Measurements from ENCODE around the gene DMD. TPM values are rescaled to one million over a fixed set of nuclear protein-coding genes. Genes with fewer than 3 reads are reported as not detected.
"Not testable (repeated sequence)": the region's sequence is repeated elsewhere in the genome, so short reads cannot be mapped to it uniquely, and the experiment has no call there.

DMD gene
- total RNA-seq, 2 donors from 2014 or later: 10.0 to 28.8 TPM

DNA sequence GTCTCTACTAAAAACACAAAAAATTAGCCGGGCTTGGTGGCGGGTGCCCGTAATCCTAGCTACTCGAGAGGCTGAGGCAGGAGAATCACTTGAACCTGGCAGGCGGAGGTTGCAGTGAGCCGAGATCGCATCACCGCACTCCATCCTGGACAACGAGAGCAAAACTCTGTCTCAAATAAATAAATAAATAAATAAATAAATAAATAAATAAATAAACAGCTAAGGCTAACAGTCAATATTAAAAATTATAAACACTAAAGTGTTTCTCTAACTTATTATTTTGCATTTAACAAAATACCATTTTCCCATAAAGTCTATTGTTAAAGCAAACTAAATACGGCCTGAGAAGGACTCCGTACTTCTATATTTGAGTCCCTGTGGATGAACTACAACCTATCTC lies 137.7 kb downstream of the DMD start:
- ATAC-seq; DNase-seq; intact Hi-C loops (cut with DNase I, micrococcal nuclease): not testable (repeated sequence)

DNA sequence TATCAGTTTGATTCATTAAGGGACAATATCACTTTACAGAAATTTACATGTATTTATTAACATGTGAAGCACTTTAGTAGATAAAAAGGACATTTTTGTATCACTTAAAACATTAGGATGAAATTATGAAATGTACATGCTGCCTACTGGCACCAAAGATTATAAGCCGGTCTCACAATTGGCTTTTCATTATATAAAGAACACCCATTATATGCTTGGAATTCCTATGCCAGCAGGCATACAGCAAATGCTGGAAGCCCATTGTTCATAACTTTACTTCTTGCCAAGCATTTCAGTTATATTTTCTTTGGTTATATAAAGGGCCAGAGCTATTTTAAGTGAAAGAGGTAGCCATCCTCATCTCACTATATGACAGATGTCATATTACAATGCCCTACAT lies 145.9 kb downstream of the DMD start:
- ATAC-seq: no peak
- intact Hi-C loops (cut with DNase I, micrococcal nuclease): no loop called here
- DNase-seq: no peak

DNA sequence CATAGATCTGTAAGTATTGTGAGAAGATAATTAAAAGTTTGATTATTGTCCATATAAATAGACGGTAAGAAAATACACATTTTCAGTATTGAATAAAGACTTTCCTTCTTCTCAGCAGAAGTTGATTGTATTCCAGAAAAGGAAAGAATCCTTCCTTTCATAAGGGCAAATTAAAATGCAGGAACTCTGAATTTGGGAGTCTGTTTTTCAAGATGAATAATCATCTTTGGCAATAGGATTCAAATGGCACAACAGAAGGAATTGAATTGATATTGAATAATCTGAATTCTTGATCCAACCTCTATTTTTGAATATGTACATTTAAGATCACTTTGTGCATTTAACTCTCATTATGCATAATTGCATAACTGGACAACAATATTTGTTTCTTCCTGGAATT lies 149.3 kb downstream of the DMD start:
- ATAC-seq: no peak

DNA sequence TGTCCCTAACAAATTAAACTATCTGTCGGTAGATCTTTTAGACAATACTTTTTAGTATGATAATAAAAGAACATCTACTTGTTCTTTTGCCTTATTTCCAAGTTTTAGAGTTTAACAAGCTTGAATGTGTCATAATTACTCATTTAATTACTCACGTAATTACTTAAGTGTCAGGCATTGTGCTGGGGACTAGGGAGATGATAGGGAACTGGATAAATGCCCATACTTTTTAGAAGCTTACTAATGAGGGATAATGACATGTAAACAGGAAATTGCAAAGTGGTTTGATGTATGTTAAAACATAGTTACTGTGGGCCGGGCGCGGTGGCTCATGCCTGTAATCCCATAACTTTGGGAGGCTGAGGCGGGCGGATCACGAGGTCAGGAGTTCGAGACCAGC lies 158.3 kb downstream of the DMD start:
- DNase-seq: no peak
- no peak for ATAC-seq
- intact Hi-C loops (cut with DNase I, micrococcal nuclease): no loop called here

More for the DNA sequence above, 149.3 kb downstream of the DMD start:
- no peak for DNase-seq
- intact Hi-C loops (cut with DNase I, micrococcal nuclease): no loop called here

DNA sequence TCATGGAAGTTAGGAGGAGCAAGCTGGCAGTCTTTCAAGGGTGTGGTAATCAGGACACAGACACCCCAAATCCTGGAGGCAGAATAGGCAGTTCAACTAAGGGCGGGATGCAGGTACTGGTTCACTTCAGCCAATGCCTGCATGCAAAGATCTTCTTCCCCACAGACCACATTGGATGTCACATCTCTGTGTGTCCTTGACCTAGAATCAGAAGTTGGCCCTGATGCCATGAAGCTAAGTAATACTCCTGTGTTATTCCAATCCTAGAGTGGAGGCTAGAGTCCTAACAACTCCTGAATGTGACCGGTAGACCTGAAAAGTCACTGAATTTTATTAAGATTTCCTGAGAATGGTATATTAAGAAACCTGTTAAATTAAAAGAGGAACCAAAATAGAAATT lies 165.5 kb downstream of the DMD start:
- intact Hi-C loops (cut with DNase I, micrococcal nuclease): no loop called here
- ATAC-seq: no peak
- no peak for DNase-seq

DNA sequence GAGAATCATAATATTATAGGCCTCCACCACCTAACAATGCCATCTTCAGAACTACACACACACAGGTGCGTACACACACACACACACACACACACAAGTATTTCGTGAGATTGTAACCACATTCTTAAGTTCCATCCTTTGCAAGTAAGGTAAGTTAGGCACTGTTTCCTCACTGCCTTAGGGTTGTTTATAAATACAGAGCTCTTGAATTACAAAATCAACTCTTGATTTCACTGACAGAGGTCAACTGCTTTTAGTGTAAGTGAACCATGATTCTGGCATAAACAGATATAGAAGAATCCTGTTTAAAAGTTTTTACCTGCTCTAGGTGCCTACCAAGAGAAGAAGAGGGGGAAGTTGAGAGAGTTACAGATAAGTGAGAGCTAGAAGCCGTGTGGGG lies 166.1 kb downstream of the DMD start:
- intact Hi-C loops (cut with DNase I, micrococcal nuclease): no loop called here
- no peak for DNase-seq
- ATAC-seq: no peak

DNA sequence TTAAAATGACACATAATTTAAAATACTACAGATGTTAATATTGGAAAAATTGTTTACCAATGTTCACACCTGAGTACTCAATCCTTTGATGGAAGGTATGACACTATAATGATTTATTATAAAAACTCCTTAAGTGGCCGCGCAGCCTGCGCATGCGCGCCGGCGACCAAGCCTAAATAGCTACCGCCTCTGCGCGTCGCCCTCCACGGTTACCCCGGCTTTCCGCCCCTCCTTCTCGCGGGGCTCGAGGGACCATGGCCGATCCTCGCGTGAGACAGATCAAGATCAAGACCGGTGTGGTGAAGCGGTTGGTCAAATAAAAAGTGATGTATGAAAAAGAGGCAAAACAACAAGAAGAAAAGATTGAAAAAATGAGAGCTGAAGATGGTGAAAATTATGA lies 170.2 kb downstream of the DMD start:
- intact Hi-C loops (cut with DNase I, micrococcal nuclease): no loop called here
- no peak for ATAC-seq

DNA sequence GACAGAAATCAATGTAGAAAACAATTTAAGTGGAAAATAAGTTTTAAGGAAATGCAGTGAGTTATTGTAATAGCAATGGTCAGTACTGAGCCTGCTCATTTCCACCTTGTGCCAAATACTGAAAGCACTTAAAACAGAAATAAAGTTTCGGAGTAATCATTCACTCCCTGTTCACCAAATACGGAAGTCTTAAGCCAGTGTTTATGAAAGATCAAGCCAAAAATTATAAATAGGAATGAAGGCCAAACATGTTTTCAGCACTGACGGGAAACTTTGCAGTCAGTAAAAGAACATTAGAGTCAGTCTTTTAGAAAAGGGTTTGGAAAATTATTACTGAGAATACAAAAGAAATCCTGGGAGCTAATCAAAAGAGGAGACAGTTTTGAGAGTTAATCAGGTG lies 178.6 kb downstream of the DMD start:
- intact Hi-C loops (cut with DNase I, micrococcal nuclease): no loop called here
- ATAC-seq (no peak), DNase-seq (no peak)

More for the DNA sequence above, 170.2 kb downstream of the DMD start:
- DNase-seq: no peak

DNA sequence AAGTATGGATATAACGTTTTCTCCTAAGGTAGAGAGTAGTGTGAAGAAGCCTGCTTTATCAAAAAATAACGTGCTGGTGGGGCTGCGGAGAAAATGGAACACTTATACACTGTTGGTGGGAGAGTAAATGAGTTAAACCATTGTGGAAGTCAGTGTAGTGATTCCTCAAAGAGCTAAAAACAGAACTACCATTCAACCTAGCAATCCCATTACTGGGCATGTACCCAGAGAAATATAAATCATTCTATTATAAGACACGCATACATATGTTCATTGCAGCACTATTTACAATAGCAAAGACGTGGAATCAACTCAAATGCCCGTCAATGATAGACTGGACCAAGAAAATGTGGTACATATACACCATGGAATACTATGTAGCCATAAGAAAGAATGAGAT lies 196.4 kb downstream of the DMD start:
- intact Hi-C loops (cut with DNase I, micrococcal nuclease): no loop called here
- DNase-seq (no peak), ATAC-seq (no peak)

DNA sequence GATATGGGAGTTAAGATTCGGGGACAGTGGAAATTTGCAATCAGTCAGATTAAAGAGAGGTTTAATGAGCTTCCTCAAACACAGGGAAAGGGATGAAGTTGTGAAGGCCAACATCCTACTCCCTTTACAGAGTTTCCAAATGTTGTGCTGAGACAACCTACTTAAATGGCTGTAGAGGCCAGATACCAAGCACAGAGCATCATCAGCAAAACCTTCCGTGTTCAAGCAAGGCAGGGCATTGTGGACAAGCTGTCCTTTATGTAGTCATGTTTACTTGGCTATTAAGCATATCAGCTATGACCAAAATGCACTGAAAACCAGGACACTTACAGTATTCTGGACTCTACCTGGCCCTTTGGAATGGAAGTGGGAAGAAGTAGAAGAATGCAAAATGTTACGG lies 197.3 kb downstream of the DMD start:
- intact Hi-C loops (cut with DNase I, micrococcal nuclease): no loop called here
- DNase-seq (no peak), ATAC-seq (no peak)

DNA sequence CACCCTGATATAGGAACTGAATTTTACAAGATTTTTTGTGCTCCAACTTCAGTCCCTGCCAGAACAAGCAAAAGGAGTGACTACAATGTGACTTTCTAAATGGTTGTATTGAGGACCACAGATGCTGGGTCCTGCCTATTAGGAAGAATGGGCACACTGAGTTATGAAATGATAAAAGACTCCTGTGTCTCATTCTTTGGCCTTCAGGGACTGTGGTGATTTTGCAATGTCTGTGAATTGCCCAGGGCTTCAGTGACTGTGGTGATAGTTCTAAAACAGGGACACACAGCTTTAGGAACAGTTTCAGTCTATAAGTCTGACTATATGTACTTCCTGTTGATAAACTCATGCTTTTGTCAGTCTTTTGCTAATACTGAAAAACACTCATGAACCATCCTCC lies 210.2 kb downstream of the DMD start:
- no peak for ATAC-seq
- intact Hi-C loops (cut with DNase I, micrococcal nuclease): no loop called here
- DNase-seq: no peak

DNA sequence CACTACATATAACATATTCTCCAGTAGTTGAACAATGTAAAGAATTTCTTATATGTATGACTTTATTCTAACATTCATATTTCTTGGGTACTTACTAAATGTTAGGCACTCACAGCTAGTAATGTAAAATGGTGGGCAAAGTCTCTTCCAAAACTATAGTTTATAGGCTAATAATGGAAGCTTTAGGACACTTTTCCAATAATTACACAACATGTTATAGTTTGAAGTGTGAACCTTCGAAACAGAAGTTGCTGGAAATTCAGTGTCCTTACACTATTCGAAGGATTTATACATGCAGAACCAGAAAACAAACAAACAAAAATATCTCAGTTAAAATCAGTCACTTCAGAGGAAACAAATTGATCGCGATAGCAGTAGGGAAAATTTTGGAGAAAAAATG lies 212.6 kb downstream of the DMD start:
- ATAC-seq (no peak), DNase-seq (no peak)
- intact Hi-C loops (cut with DNase I, micrococcal nuclease): no loop called here

DNA sequence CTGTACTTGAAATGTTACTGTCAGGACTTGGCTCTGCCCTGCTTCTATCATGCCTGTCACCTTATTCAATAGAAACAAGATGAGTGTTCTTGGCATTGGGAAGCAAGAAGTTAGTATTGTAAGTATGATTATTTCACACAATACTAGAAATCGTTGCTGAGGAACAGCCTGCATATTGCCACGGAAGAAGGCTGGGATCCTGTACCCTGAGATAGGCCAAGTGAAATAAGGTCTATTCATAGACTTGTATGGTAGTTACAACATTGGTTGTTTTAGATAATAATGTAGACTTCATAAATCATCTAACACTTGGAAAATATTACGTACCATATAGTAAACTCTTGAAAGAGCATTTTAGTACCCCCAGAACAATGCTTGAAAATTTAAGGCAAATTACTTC lies 215.9 kb downstream of the DMD start:
- DNase-seq: no peak
- intact Hi-C loops (cut with DNase I, micrococcal nuclease): no loop called here
- no peak for ATAC-seq

DNA sequence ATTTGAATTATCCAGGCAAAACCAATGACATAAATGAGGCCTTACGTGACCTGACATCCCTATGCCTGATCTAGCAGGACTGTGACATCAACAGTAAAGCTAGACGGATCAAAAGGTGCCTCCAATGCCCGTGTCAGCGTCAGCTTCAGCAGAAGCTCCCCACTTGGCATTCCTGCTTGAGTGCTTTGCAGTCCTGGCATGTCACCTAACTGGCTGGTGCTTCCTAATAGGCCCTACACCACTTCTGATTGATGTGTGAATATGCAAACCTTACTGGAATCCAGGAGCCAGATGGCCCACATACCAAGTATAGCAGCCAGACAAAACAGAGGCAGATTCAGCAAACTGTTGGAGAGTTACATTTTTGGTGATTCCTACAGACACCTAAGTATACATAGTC lies 224.2 kb downstream of the DMD start:
- intact Hi-C loops (cut with DNase I, micrococcal nuclease): no loop called here
- DNase-seq: no peak
- ATAC-seq: no peak

DNA sequence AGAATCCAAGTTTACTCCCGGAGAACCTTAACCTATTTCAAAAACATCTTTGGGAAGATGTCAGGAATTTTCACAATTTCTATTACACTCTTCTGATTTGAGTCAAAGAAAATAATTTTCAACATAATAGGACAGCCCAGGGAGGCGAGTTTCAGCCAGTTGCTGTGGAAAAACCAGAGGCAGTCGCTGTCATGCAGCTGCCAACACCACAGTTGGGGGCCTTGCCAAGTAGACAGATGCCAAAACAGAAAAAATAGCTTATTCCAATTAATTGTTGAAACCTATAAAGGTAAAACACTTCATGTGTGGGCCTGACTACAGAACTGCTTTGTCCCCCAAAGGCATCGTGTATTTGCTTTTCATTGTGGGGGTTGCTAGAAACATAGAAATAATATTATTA lies 225.8 kb downstream of the DMD start:
- ATAC-seq: no peak
- no peak for DNase-seq

DNA sequence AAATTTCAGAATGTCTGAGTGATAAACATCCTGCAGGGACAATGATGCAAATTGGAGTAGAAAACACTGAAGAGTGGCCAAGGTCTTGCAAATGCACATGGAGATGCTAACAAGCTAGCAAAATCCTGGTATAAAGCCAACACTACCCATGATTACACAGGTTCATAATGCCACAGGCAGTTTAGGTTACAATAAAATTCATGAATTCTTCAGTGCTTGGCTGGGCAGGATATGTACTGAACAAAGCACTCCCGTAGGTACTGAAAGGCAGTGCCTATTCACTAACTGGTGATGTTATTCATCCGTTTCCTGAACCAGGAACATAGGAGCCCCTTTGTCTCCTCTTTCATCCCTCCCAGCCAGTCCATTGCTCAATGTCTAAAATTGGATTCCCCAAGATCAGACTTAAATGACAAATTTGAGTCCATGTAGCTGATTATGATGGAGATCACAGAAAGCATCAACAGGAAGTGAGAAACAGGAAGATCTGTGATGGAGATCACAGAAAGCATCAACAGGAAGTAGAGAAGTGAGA lies 244.5 kb downstream of the DMD start:
- DNase-seq (no peak), ATAC-seq (no peak)
- intact Hi-C loops (cut with DNase I, micrococcal nuclease): no loop called here

More for the DNA sequence above, 225.8 kb downstream of the DMD start:
- intact Hi-C loops (cut with DNase I, micrococcal nuclease): no loop called here

DNA sequence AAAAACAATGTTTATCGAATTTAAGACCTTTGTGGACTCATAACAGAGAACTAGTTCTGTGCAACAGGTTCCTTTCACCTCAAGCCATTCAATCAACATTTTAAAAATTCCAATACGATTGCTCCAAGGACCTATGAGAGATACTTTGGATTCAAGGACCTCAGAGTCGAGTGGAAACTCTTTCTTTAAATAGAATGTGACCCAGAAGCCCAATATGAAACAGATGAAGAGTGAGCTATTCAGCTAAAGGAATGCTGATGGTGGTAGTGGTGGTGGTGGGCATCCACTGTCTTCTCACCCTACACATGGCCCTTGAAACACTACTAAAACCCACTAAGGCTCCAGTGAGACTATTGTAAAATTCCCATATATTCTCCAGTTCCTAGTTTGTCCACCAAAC lies 257.2 kb downstream of the DMD start:
- ATAC-seq (no peak), DNase-seq (no peak)
- intact Hi-C loops (cut with DNase I, micrococcal nuclease): no loop called here

DNA sequence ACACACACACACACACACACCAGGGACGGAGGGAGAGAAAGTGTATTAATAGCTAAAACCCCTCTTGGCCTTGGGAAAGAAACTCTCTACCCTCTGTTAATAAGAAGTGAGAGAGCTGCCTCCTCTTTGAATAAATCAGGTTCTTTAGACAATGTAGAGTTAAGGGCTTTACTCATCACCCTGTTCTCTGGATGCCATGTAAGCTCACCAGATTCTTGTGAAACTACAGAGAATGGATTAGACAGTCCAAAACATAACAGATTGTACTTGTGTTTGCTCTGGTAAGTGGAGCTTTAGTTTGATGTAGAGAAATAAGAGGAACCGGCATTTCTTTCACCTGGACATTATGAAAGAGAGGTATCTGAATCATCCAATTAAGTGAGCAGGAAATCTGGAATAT lies 263.2 kb downstream of the DMD start:
- no peak for ATAC-seq
- intact Hi-C loops (cut with DNase I, micrococcal nuclease): no loop called here
- no peak for DNase-seq

DNA sequence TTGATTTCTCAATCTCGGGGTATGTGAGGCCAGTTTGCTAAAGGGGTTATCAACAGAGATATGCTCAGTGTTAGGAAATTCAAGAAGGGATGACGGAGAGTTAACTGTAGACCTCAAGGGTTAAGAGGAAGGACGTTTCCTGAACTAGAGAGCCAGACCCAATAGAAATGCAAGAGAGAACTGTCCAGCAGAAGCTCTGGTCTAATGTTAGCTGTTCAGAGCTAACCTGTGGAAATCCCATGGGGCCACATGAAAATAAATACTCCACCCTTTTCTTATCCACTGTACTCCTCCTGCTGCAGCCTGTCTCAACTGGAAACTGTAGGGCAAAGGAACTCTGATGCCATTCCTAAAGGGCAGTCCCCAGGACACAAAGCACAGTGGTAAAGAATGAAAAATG lies 274.3 kb downstream of the DMD start:
- intact Hi-C loops (cut with DNase I, micrococcal nuclease): no loop called here
- ATAC-seq (no peak), DNase-seq (no peak)

DNA sequence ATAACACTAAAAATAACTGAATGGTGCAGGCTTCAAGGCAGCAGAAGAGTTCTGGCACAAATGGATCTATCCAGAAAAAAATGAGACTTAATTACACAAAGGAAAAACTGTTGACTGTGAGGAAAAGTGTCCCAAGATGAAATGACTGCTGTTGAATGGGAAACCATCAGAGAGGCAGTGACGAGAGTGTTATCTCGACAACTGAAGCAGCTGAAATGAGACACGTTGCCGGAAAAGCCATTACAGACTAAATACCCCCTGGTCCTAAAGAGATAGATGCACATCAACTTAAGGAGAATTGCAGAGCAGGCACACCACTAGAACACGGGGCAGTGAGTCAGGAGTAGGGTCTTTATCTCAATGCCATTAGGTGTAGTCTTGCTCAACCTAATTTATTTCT lies 277.8 kb downstream of the DMD start:
- intact Hi-C loops (cut with DNase I, micrococcal nuclease): no loop called here
- DNase-seq (no peak), ATAC-seq (no peak)

DNA sequence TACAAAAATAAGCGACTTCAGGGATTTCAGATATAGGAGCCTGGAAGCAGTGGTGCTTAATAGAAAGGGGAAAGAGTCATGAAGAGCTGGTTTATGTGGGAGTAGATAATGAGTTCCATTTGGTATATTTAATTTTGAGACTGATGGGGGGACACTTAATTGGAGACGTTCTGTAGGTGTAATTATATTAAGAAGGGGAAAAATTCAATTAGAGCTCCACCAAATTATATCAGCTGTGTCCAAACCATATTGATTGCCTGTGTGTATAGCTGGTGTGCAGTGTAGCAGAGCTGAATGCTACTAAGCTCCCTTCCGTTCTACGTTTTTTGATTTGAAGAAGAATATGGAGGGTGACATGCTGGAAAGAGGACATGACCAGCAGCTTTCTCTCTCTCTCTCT lies 282.3 kb downstream of the DMD start:
- intact Hi-C loops (cut with DNase I, micrococcal nuclease): no loop called here
- no peak for DNase-seq
- ATAC-seq: no peak

DNA sequence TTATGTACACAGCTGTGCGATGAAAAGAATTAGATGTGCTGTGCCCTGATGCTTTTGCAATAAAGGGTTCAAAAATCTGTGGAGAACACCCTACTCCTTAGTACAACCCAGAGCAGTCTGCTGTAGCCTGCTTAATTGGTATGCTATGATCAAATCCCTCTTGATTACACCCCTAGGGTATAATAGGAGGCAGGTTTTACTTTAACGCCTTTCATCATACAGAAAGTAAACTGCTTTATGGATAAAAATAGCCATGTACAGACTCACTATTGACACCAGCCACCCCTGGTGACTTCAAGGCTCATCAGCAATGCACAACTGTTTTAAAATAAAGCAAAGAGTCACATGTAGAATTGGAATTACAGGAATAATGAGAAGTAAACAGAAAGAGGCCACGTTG lies 315.3 kb downstream of the DMD start:
- intact Hi-C loops (cut with DNase I, micrococcal nuclease): no loop called here
- ATAC-seq (no peak), DNase-seq (no peak)
